Measurements from ENCODE around the gene PHF14. TPM values are rescaled to one million over a fixed set of nuclear protein-coding genes. Genes with fewer than 3 reads are reported as not detected.

PHF14 gene
- total and polyA plus RNA-seq, 10 donors = 18.9 to 59.1 (median 37.7) TPM

DNA sequence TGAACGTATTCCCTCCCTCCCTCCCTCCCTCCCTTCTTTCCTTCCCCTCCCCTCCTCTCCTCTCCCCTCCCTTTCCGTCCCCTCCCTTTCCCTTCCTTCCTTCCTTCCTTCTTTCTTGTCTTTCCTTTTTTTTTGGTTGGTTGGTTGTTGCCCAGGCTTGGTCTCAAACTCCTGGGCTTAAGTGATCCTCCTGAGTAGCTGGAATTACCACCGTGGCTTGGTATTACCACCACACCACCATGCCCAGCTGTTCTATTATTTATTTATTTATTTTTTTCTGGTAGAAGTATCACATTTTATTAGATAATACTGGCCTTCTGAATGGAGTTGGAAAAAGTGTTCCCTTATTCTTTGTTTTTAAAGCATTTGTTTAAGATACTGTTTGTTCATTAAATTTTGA is 95.9 kb downstream of the PHF14 start:
- no peak for DNase-seq
- intact Hi-C loops (cut with DNase I; ENCODE audit: low total_unique reads) = no loop called here
- H3K27me3 ChIP-seq (replicated peaks in 1 of 7) = no peaks in the 10 kb centered on the region
- no peaks in the 10 kb centered on the region for H3K9me3 ChIP-seq
- no peak overlapping the region for H3K27ac ChIP-seq
- WGBS, 5 donors = 71 to 79% (median 77%) methylated on average over 3 of the region's 3 CpGs
- TF ChIP-seq POLR2AphosphoS5 (IDR thresholded peaks at IDR 0.05) (no peak), POLR2A (IDR thresholded peaks at IDR 0.05) (no peak)
- TF ChIP-seq, protein P1, sequence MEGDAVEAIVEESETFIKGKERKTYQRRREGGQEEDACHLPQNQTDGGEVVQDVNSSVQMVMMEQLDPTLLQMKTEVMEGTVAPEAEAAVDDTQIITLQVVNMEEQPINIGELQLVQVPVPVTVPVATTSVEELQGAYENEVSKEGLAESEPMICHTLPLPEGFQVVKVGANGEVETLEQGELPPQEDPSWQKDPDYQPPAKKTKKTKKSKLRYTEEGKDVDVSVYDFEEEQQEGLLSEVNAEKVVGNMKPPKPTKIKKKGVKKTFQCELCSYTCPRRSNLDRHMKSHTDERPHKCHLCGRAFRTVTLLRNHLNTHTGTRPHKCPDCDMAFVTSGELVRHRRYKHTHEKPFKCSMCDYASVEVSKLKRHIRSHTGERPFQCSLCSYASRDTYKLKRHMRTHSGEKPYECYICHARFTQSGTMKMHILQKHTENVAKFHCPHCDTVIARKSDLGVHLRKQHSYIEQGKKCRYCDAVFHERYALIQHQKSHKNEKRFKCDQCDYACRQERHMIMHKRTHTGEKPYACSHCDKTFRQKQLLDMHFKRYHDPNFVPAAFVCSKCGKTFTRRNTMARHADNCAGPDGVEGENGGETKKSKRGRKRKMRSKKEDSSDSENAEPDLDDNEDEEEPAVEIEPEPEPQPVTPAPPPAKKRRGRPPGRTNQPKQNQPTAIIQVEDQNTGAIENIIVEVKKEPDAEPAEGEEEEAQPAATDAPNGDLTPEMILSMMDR (IDR thresholded peaks at IDR 0.05 in 8 of 11, conservative IDR thresholded peaks at IDR 0.05 in 3 of 11) = no peak
- no peak overlapping the region for H3K4me3 ChIP-seq
- H3K36me3 ChIP-seq = peaks cover 0 to 50% (median 0%) of the 10 kb centered on the region in 6 donors
- H3K4me1 ChIP-seq = no peaks in the 10 kb centered on the region

DNA sequence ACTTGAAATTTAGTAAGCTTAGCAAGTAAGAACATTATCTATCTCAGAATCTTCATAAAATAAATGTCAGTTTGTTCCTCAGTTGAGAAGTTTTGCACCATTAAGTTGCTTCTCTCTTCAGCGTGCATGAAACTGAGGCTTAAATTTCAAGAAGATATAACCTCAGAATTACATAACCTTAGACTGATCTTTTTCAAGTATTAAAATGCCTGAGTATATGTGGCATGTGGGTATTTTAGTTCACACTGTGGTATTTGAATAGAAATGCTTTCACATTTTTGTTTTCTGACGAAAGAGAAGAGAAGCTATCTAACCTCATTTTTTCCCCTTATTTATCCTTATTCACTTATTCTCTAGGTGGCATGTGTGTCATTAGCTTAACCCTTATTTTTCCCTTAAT is 104.1 kb downstream of the PHF14 start:
- no peaks in the 10 kb centered on the region for H3K4me1 ChIP-seq
- WGBS, 5 donors = 73 to 89% (median 84%) methylated on average over 2 of the region's 2 CpGs

DNA sequence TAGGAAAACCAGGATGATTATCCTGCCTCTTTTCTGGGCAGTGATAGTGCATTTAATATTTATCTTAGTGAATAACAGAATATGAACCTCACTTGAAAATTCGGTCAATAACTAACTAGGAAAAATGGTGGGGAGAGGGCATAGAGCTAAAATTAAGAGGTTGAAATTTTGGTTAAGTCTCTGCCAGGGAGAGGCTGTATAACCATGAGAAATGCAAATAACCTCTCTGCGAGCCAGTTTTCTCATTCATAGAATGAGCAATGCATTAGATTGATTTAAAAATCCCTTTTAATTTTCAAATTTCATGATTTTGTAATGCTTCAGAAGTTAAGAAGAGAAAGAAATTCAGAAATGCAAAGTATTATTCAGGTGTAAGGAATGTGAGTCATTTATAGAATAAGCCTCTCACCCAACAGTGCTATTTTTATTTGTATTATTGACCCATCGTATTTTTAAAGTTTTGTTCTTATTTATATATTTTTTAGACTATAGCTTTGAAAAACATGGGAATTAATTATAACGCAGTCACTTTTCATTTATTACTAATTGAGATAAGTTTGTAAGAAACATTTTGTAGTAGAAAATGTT is 104.7 kb downstream of the PHF14 start:
- no peaks in the 10 kb centered on the region for H3K4me1 ChIP-seq
- 85 to 94% (median 89%) methylated on average over 4 of the region's 4 CpGs for WGBS, 5 donors
- no peak overlapping the region for H3K4me3 ChIP-seq
- no peaks in the 10 kb centered on the region for H3K27me3 ChIP-seq (replicated peaks in 1 of 7)
- H3K9me3 ChIP-seq = peaks cover 0 to 5% (median 0%) of the 10 kb centered on the region in 8 donors
- peaks cover 0 to 5% (median 0%) of the 10 kb centered on the region in 6 donors for H3K36me3 ChIP-seq
- no peak overlapping the region for H3K27ac ChIP-seq
- intact Hi-C loops (cut with DNase I; ENCODE audit: low total_unique reads) = no loop called here
- DNase-seq = no peak
- TF ChIP-seq POLR2AphosphoS5 (IDR thresholded peaks at IDR 0.05) (no peak), POLR2A (IDR thresholded peaks at IDR 0.05) (no peak)
- TF ChIP-seq, protein P1 (IDR thresholded peaks at IDR 0.05 in 8 of 11, conservative IDR thresholded peaks at IDR 0.05 in 3 of 11) = no peak

More for the DNA sequence above, 104.1 kb downstream of the PHF14 start:
- H3K4me3 ChIP-seq = no peak overlapping the region
- peaks cover 0 to 4% (median 0%) of the 10 kb centered on the region in 8 donors for H3K9me3 ChIP-seq
- intact Hi-C loops (cut with DNase I; ENCODE audit: low total_unique reads) = no loop called here
- TF ChIP-seq, protein P1 (IDR thresholded peaks at IDR 0.05 in 8 of 11, conservative IDR thresholded peaks at IDR 0.05 in 3 of 11) = no peak
- TF ChIP-seq POLR2AphosphoS5 (IDR thresholded peaks at IDR 0.05) (no peak), POLR2A (IDR thresholded peaks at IDR 0.05) (no peak)
- H3K27ac ChIP-seq = no peak overlapping the region
- no peak for DNase-seq
- peaks cover 0 to 8% (median 0%) of the 10 kb centered on the region in 6 donors for H3K36me3 ChIP-seq
- H3K27me3 ChIP-seq (replicated peaks in 1 of 7) = no peaks in the 10 kb centered on the region

DNA sequence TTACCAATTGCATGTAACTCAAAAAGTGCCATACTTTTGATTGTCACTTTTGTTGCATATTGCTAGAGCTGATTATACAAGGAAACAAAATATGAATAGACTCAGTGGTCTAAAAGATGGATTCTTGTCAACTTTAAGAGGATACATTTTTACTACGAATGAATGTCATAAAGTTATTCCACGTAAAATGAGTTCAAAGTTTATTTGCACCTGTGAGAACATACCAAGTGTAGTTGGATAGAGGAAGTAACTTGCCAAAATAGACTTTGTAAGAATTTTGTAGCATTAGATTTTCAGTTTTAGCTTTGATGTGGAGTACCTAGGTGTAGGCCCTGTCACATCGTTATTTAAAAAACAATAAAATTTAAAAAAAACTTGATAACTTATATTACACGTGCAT is 106.2 kb downstream of the PHF14 start:
- no peak for DNase-seq
- Histone ChIP-seq H3K4me1 (no peaks in the 10 kb centered on the region), H3K27me3 (replicated peaks in 1 of 7) (no peaks in the 10 kb centered on the region), H3K9me3 (peaks cover 0 to 5% (median 0%) of the 10 kb centered on the region in 8 donors), H3K27ac (no peak overlapping the region), H3K36me3 (no peaks in the 10 kb centered on the region), H3K4me3 (no peak overlapping the region)
- 94 to 98% (median 97%) methylated on average over 4 of the region's 4 CpGs for WGBS, 5 donors
- TF ChIP-seq POLR2A (IDR thresholded peaks at IDR 0.05) (no peak), POLR2AphosphoS5 (IDR thresholded peaks at IDR 0.05) (no peak)
- TF ChIP-seq, protein P1 (IDR thresholded peaks at IDR 0.05 in 8 of 11, conservative IDR thresholded peaks at IDR 0.05 in 3 of 11) = no peak
- intact Hi-C loops (cut with DNase I; ENCODE audit: low total_unique reads) = no loop called here

Data from spleen (tissue), 11 donors.